B cell (primary cell): ENCODE measurements around the gene FAM107A. TPM values are rescaled to one million over a fixed set of nuclear protein-coding genes. Genes with fewer than 3 reads are reported as not detected.

Experiments
- ATAC-seq: fragments of 200-7000 bp; cut with Tn5 transposase; one replicate; pipeline ENCODE4 v1.10.0; 2021; ENCODE audit warnings: low read depth, mild to moderate bottlenecking, moderate number of reproducible peaks, moderate library complexity
- CTCF ChIA-PET: fragments of 350-600 bp; sonication (Branson Sonifier 250); formaldehyde crosslinking; loops from one replicate; lab custom pipeline; 2021; ENCODE audit warnings: antibody characterized with exemption, inconsistent platforms; lab: Charles Lee
- POLR2A ChIA-PET: fragments of 350-600 bp; sonication (Branson Sonifier 250); formaldehyde crosslinking; loops from one replicate; lab custom pipeline; 2021; ENCODE audit warnings: antibody characterized with exemption; lab: Charles Lee
- DNase-seq: peaks from one replicate; pipeline ENCODE4 v3.0.0; 2013
- H2AFZ ChIP-seq: 2 replicates; pipeline ENCODE4 v1.6.1; 2012; ENCODE audit warnings: mild to moderate bottlenecking, low read depth, low read length; ENCODE audit not compliant: insufficient read depth, poor library complexity, severe bottlenecking
- H3K27ac ChIP-seq, 2 donors: 1 replicate in 1 of 2; 2 replicates in 1 of 2; pipeline ENCODE4 v1.5.1; 2012 to 2013; ENCODE audit warnings: low read length in 2 of 2, mild to moderate bottlenecking in 2 of 2, moderate library complexity in 1 of 2
- H3K27me3 ChIP-seq, 4 experiments: fragments of 200-600 bp in 1 of 4; sonication (generic) in 1 of 4; replicated peaks in 1 of 4; 1 replicate in 2 of 4; 2 replicates in 2 of 4; pipeline versions ENCODE4 v1.6.1 to v1.7.0; 2013 to 2016; ENCODE audit warnings: low read length in 3 of 4, mild to moderate bottlenecking in 2 of 4, mixed read lengths in 1 of 4, moderate library complexity in 1 of 4; ENCODE audit not compliant: insufficient read depth in 4 of 4, control insufficient read depth in 3 of 4; ENCODE audit errors: control extremely low read depth in 1 of 4
- H3K36me3 ChIP-seq, 2 experiments: replicated peaks in 1 of 2; 1 replicate in 1 of 2; 2 replicates in 1 of 2; pipeline versions ENCODE4 v1.6.1 to v1.7.1; 2013; ENCODE audit warnings: low read length in 1 of 2; ENCODE audit not compliant: insufficient read depth in 2 of 2, control insufficient read depth in 1 of 2; ENCODE audit errors: control extremely low read depth in 1 of 2, extremely low read depth in 1 of 2
- H3K4me1 ChIP-seq, 2 donors: fragments of 200-600 bp in 1 of 2; sonication (generic) in 1 of 2; 1 replicate in 1 of 2; 2 replicates in 1 of 2; pipeline versions ENCODE4 v1.5.1 to v1.6.1; 2013 to 2017; ENCODE audit warnings: low read length in 2 of 2; ENCODE audit not compliant: control insufficient read depth in 2 of 2, insufficient read depth in 2 of 2
- H3K4me2 ChIP-seq: replicated peaks from 2 replicates; pipeline ENCODE3; 2012; ENCODE audit warnings: mild to moderate bottlenecking, low read depth, low read length; ENCODE audit not compliant: poor library complexity, severe bottlenecking
- H3K4me3 ChIP-seq, 5 experiments: fragments of 200-600 bp in 1 of 5; sonication (generic) in 1 of 5; 1 replicate in 3 of 5; 2 replicates in 2 of 5; pipeline versions ENCODE4 v1.5.1 to v1.7.0; 2011 to 2016; ENCODE audit warnings: low read length in 4 of 5, mild to moderate bottlenecking in 4 of 5, low read depth in 2 of 5, control low read depth in 1 of 5, moderate library complexity in 1 of 5; ENCODE audit not compliant: insufficient read depth in 1 of 5; ENCODE audit errors: control extremely low read depth in 1 of 5, extremely low read depth in 1 of 5
- H3K79me2 ChIP-seq: fragments of 200-600 bp; sonication (generic); one replicate; pipeline ENCODE4 v1.6.0; 2016; ENCODE audit warnings: low read length; ENCODE audit not compliant: control insufficient read depth, insufficient read depth
- H3K9ac ChIP-seq: fragments of 200-600 bp; sonication (generic); 2 replicates; pipeline ENCODE4 v1.6.1; 2017; ENCODE audit warnings: mild to moderate bottlenecking, low read length, moderate library complexity
- H3K9me3 ChIP-seq, 3 donors: one replicate each; pipeline versions ENCODE4 v1.6.1 to v1.7.1; 2013; ENCODE audit warnings: low read length in 2 of 3; ENCODE audit not compliant: control insufficient read depth in 2 of 3, insufficient read depth in 1 of 3; ENCODE audit errors: control extremely low read depth in 1 of 3
- H4K20me1 ChIP-seq: 2 replicates; pipeline ENCODE4 v1.6.0; 2012; ENCODE audit warnings: mild to moderate bottlenecking, low read length; ENCODE audit not compliant: insufficient read depth, control insufficient read depth, poor library complexity, severe bottlenecking
- H3K27ac Mint-ChIP-seq: one replicate; pipeline ENCODE4 v1.8.0; 2021; ENCODE audit warnings: mixed read lengths
- H3K27me3 Mint-ChIP-seq: one replicate; pipeline ENCODE4 v1.8.0; 2021; ENCODE audit warnings: mixed read lengths
- H3K4me1 Mint-ChIP-seq: one replicate; pipeline ENCODE4 v1.8.0; 2021; ENCODE audit warnings: mixed read lengths
- H3K4me3 Mint-ChIP-seq: one replicate; pipeline ENCODE4 v1.8.0; 2021; ENCODE audit warnings: mixed read lengths
- H3K9me3 Mint-ChIP-seq: one replicate; pipeline ENCODE4 v1.8.0; 2022; ENCODE audit warnings: mixed read lengths; ENCODE audit not compliant: insufficient read depth
- CTCF ChIP-seq: fragments of 200-600 bp; IDR thresholded peaks from one replicate; pipeline ENCODE4 v1.8.0; 2022; ENCODE audit warnings: antibody characterized with exemption, mild to moderate bottlenecking
- EZH2 ChIP-seq: IDR thresholded peaks from 2 replicates; pipeline ENCODE4 v1.6.1; 2012; ENCODE audit warnings: borderline replicate concordance, low read depth, mild to moderate bottlenecking, moderate library complexity, low read length; ENCODE audit not compliant: insufficient read depth, poor library complexity, severe bottlenecking
- WGBS: methylation state at CpG from one replicate; pipeline ENCODE4 v1.1.5; 2013; ENCODE audit warnings: missing lambda C conversion rate; ENCODE audit not compliant: insufficient coverage; 5-methylcytosine and 5-hydroxymethylcytosine counted together
- intact Hi-C: fragments of 100-400 bp; cut with micrococcal nuclease; formaldehyde crosslinking; loops from one replicate; pipeline ENCODE4 v1.10.0; 2022
- polyA plus RNA-seq: library from polyadenylated mRNA; depleted of rRNA; stranded (reverse); fragments of >200 nt; gene quantifications from 2 replicates; pipeline ENCODE4 v1.2.3, GENCODE V29; 2012
- total RNA-seq, 2 donors: library from RNA; stranded (reverse); fragments of 120-200 nt in 1 of 2; gene quantifications; 1 replicate in 1 of 2; 2 replicates in 1 of 2; pipeline versions ENCODE4 v1.2.3 to v1.2.4, GENCODE V29; 2013 to 2022

FAM107A gene
- total and polyA plus RNA-seq, 2 donors (not counting 1 experiment from before 2014, with no cell fraction given), result not detected

DNA sequence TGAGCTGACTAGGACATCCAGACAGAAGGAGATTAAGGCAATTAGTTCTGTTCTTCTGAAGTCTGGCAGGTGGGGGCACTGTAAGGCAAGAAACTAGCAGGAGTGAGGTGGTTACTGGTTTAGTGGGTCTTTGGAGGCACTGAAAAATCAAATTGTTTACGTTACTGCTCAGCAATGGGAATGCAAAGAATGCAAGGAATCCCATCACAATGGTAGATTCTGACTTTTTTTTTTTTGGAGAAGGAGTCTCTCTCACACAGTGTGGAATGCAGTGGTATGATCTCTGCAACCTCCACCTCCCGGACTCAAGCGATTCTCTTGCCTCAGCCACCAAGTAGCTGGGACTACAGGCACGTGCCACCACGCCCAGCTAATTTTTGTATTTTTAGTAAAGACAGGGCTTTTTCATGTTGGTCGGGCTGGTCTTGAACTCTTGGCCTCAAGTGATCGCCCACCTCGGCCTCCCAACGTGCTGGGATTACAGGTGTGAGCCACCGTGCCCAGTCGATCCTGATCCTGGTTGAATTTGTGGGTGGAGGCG is 16.4 kb downstream of the FAM107A start:
- H4K20me1 ChIP-seq, result no peaks in the 10 kb centered on the region
- ChIA-PET CTCF (no interaction called here), POLR2A (no interaction called here)
- Mint-ChIP-seq H3K9me3 (no peaks in the 10 kb centered on the region), H3K4me3 (no peak overlapping the region), H3K4me1 (no peaks in the 10 kb centered on the region), H3K27ac (no peak overlapping the region), H3K27me3 (peaks cover 22% of the 10 kb centered on the region)
- DNase-seq (no peak), ATAC-seq (no peak)
- TF ChIP-seq EZH2 (no peak), CTCF (no peak)
- no peak overlapping the region for H3K9ac ChIP-seq
- no peaks in the 10 kb centered on the region for H3K79me2 ChIP-seq
- 93% methylated on average over 5 of the region's 12 CpGs for WGBS
- intact Hi-C loops, result no loop called here
- no peak overlapping the region for H3K4me2 ChIP-seq
- no peaks in the 10 kb centered on the region for H3K36me3 ChIP-seq
- H3K9me3 ChIP-seq, result no peaks in the 10 kb centered on the region
- no peaks in the 10 kb centered on the region for H3K4me1 ChIP-seq
- no peak overlapping the region for H3K27ac ChIP-seq
- no peak overlapping the region for H2AFZ ChIP-seq
- peaks cover 0 to 8% (median 0%) of the 10 kb centered on the region in 4 experiments for H3K27me3 ChIP-seq
- no peak overlapping the region for H3K4me3 ChIP-seq

DNA sequence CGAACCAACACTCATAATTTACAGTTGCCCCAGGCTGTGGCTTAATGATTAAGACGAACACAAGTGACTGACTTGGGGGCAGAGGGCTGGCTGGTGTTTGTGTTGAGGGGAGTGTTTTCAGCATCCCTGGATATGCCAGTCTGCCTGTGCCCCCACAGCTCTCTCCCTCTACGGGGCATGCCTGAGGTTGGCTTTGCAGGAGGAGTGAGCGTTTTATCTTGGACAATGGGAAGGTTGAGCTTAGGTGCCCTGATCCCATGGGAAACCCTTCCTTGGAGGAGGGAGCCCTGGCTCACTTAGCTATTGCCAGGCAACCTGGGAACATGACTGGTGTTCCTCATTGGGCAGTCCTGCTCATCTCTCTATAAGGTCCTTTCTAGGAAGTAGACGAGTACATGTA is 17.6 kb downstream of the FAM107A start:
- ChIA-PET CTCF (interaction anchor here (1.9 kb wide), 1 partner anchor 26 kb away, joined by 4 read pairs; no protein-coding TSS in a partner anchor), POLR2A (no interaction called here)
- no peaks in the 10 kb centered on the region for H3K36me3 ChIP-seq
- no peak overlapping the region for H3K4me2 ChIP-seq
- 100% methylated on average over 2 of the region's 5 CpGs for whole genome bisulfite sequencing
- H4K20me1 ChIP-seq, result no peaks in the 10 kb centered on the region
- no peak for ATAC-seq
- Mint-ChIP-seq H3K27ac (no peak overlapping the region), H3K4me1 (no peaks in the 10 kb centered on the region), H3K4me3 (no peak overlapping the region), H3K9me3 (no peaks in the 10 kb centered on the region), H3K27me3 (peaks cover 32% of the 10 kb centered on the region)
- peaks cover 0 to 11% (median 0%) of the 10 kb centered on the region in 4 experiments for H3K27me3 ChIP-seq
- no peak for DNase-seq
- H2AFZ ChIP-seq, result no peak overlapping the region
- H3K9ac ChIP-seq, result no peak overlapping the region
- H3K4me3 ChIP-seq, result no peak overlapping the region
- no peaks in the 10 kb centered on the region for H3K79me2 ChIP-seq
- TF ChIP-seq CTCF (no peak), EZH2 (no peak)
- H3K27ac ChIP-seq, result no peak overlapping the region
- H3K9me3 ChIP-seq, result no peaks in the 10 kb centered on the region
- intact Hi-C loops, result no loop called here
- H3K4me1 ChIP-seq, result no peaks in the 10 kb centered on the region
